Effector memory CD4-positive, alpha-beta T cell (primary cell): ENCODE measurements around the gene FSTL4.

Source experiments
- DNase-seq, 3 donors: peaks; one replicate each; pipeline ENCODE4 v3.0.0-alpha.2; 2020
- H3K27ac ChIP-seq: 2 replicates; pipeline ENCODE4 v1.7.0; 2013; ENCODE audit warnings: mild to moderate bottlenecking, low read length, moderate library complexity; ENCODE audit not compliant: insufficient read depth, poor library complexity, severe bottlenecking
- H3K27me3 ChIP-seq: replicated peaks from 2 replicates; pipeline ENCODE4 v1.7.0; 2013; ENCODE audit warnings: mild to moderate bottlenecking, low read length; ENCODE audit not compliant: insufficient read depth, control insufficient read depth, poor library complexity, severe bottlenecking
- H3K36me3 ChIP-seq: 2 replicates; pipeline ENCODE4 v1.7.0; 2013; ENCODE audit warnings: mild to moderate bottlenecking, low read length, moderate library complexity; ENCODE audit not compliant: control insufficient read depth, insufficient read depth
- H3K4me1 ChIP-seq: 2 replicates; pipeline ENCODE4 v1.7.0; 2013; ENCODE audit warnings: low read length, mild to moderate bottlenecking; ENCODE audit not compliant: control insufficient read depth, insufficient read depth, poor library complexity, severe bottlenecking
- H3K4me3 ChIP-seq: 2 replicates; pipeline ENCODE4 v1.7.0; 2013; ENCODE audit warnings: low read length, low read depth, mild to moderate bottlenecking; ENCODE audit not compliant: insufficient read depth, poor library complexity, severe bottlenecking
- H3K9me3 ChIP-seq: 2 replicates; pipeline ENCODE4 v1.7.0; 2013; ENCODE audit warnings: mild to moderate bottlenecking, low read length, moderate library complexity; ENCODE audit not compliant: control insufficient read depth

Gene FSTL4

DNA sequence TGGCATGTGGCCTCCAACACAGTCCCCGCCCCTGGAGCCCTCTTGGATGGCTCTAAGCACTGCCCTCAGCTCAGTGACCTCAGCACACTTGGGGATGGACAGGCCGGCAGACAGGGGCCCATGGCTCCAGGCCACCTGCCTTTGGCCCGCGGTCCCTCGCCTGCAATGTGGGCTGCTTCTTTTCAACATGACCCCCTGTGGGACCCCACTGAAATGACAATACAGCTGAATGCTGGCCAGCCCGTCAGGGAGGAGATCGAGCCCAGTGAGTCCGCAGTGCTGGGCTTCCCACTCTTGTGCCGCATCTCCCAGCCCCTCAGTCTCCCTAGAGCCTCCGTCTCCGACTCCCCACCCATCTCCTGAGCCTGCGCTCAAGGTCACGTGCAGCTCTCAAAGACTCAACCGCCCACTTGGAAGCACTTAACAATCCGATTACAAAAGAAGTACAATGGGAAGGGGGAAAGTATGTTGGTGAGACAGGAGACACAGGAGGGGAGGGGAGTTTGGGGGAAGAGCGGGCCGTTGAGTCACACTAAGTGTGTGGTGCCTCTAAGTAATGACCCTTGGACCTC lies 321.6 kb downstream of the FSTL4 start:
- H3K27ac ChIP-seq, result no peak overlapping the region
- no peaks in the 10 kb centered on the region for H3K27me3 ChIP-seq
- no peaks in the 10 kb centered on the region for H3K9me3 ChIP-seq
- H3K36me3 ChIP-seq, result no peaks in the 10 kb centered on the region
- no peak overlapping the region for H3K4me3 ChIP-seq
- no peak for DNase-seq
- H3K4me1 ChIP-seq, result no peaks in the 10 kb centered on the region

DNA sequence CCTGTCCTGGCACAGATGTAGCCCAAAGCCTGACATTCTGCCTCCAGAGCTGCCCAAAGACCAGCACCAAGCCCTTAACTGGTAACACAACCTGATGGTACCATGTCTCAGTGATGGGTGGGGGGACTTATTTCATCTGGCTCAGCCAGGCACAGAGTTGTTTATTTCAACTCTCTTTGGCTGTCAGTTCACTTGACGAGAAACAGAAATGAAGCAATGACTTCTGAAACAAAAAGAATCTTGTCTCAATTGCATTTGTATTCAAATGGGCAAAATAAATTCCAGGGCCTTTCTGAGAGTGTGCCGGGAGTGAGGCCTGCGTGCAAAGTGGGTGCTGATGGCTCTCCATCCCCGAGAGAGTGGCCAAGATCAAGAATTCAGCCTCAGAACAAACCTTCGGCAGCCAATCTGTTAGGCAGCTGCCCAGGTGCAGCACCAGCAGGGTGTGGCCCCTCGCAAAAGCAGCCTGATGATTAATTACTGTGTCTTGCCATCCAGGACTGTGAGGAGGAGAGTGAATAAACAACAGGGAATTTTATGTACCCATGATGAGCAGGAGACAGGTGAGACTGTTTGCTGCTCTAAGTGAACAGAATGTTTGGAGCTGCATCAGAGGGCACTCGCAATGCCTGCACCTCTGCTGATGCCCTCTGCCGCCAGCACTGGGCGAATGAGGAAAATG lies 322.5 kb downstream of the FSTL4 start:
- Histone ChIP-seq H3K27ac (no peak overlapping the region), H3K4me1 (no peaks in the 10 kb centered on the region), H3K4me3 (no peak overlapping the region), H3K36me3 (no peaks in the 10 kb centered on the region), H3K9me3 (no peaks in the 10 kb centered on the region), H3K27me3 (no peaks in the 10 kb centered on the region)
- DNase-seq, result no peak

DNA sequence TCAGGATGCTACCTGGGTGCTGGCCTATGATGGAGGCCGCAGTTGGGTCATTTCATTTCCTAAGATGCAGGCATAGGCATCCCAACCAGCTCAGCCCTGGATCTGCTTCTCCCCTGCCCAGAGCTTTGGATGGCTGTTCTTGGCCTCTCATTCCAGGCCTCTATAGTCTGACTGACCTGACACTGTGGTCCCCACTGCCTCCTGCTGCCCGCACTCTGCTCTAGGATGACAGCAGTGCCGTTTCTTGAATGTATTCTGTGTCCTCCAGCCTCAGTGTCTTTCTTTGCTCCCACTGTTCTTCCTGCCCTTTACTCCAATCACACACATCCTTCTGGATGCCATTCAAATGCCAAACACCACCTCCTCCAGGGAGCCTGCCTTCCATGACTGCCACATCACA lies 324.8 kb downstream of the FSTL4 start:
- Histone ChIP-seq H3K4me1 (no peaks in the 10 kb centered on the region), H3K27me3 (no peaks in the 10 kb centered on the region)
- DNase-seq, result peak in 1 of 3 donors; percentile 2

DNA sequence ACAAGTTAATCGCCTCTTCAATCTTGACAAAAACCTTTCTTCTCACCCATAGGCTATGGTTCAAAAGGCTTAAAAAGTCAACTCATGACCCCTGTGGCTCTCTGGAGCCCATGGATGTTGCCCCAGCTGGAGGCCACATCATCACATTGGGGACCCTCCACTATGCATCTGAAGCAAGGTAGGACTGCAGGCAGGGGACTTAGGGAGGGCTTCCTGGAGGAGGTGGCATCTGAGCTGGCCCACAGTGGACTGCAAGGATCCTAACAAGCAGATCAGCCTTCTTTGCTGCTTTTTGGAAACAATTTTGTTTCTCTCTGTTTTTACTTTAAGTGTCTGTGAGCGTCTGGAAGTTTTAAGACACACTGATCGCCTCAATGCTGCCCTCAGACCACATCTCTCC lies 325.9 kb downstream of the FSTL4 start:
- no peak overlapping the region for H3K27ac ChIP-seq
- no peak for DNase-seq
- no peaks in the 10 kb centered on the region for H3K27me3 ChIP-seq

More for the DNA sequence above, 324.8 kb downstream of the FSTL4 start:
- H3K4me3 ChIP-seq, result no peak overlapping the region
- H3K36me3 ChIP-seq, result no peaks in the 10 kb centered on the region
- no peak overlapping the region for H3K27ac ChIP-seq
- H3K9me3 ChIP-seq, result no peaks in the 10 kb centered on the region

DNA sequence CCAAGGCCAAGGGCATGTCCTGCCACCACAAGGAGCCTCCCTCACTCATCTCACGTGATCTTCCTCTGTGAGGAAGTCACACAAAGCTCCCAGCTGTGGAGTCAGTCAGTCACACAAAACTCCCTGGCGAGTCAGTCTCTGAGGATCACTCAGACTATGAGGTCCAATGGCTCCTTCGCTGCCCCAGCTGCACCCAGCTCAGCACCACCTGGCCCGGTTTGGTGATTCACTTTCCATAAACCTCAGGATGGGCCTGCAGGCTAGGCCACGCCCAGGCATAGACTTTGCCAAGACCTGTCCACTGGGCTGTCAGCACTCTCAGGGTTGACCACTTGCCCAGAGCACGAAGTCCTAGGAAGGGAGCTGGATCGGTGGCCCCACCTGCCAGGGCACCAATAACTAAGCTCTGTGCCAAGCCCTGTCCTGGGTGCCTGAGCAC lies 326.7 kb downstream of the FSTL4 start:
- H3K36me3 ChIP-seq, result no peaks in the 10 kb centered on the region
- H3K4me1 ChIP-seq, result no peaks in the 10 kb centered on the region
- no peaks in the 10 kb centered on the region for H3K27me3 ChIP-seq
- no peaks in the 10 kb centered on the region for H3K9me3 ChIP-seq
- H3K27ac ChIP-seq, result no peak overlapping the region
- no peak overlapping the region for H3K4me3 ChIP-seq
- no peak for DNase-seq

More for the DNA sequence above, 325.9 kb downstream of the FSTL4 start:
- H3K36me3 ChIP-seq, result no peaks in the 10 kb centered on the region
- H3K4me1 ChIP-seq, result no peaks in the 10 kb centered on the region
- H3K4me3 ChIP-seq, result no peak overlapping the region
- H3K9me3 ChIP-seq, result no peaks in the 10 kb centered on the region

DNA sequence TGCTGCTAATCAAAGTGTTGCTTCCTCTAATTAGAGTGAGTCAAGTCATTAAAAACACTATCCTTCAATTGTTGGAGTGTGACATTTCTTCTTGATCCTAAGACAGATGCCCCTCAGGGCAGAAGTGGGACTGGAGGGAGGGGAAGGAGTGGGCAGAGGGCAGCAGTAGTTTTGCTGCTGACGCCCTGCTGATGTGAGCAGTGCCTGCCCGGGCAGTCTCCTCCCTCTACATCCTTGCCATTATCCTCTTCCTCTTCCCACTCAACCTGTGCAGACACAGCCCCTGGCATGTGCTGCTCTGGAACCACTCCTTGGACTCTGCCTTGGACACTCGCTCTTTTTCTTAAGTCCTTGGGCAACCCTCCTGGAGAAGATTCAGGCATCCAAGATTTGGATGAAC lies 328.0 kb downstream of the FSTL4 start:
- Histone ChIP-seq H3K4me3 (no peak overlapping the region), H3K9me3 (no peaks in the 10 kb centered on the region), H3K36me3 (no peaks in the 10 kb centered on the region), H3K27me3 (no peaks in the 10 kb centered on the region), H3K27ac (no peak overlapping the region), H3K4me1 (no peaks in the 10 kb centered on the region)
- DNase-seq, result no peak

DNA sequence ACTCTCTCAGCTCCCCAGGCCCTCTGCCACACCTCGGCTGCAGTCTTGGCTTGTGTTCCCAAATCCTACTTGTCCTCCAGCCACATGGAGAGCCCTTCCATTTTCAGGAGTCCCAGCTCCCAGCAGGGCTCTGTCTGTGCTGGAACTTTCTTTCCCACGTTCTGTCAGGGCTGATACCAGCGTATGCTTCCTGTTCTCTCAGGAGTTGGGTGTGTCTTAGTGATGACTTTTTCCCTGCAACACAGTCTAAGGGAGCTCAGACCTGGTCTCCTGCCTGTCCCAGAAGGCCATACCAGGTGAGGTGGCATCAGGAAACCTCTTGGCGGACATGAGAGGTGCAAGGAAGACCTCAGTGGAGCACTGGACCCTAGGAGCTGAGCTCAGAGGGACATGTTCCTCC lies 334.0 kb downstream of the FSTL4 start:
- Histone ChIP-seq H3K4me1 (no peaks in the 10 kb centered on the region), H3K27me3 (no peaks in the 10 kb centered on the region), H3K9me3 (no peaks in the 10 kb centered on the region), H3K27ac (no peak overlapping the region), H3K36me3 (no peaks in the 10 kb centered on the region), H3K4me3 (no peak overlapping the region)
- DNase-seq, result no peak

DNA sequence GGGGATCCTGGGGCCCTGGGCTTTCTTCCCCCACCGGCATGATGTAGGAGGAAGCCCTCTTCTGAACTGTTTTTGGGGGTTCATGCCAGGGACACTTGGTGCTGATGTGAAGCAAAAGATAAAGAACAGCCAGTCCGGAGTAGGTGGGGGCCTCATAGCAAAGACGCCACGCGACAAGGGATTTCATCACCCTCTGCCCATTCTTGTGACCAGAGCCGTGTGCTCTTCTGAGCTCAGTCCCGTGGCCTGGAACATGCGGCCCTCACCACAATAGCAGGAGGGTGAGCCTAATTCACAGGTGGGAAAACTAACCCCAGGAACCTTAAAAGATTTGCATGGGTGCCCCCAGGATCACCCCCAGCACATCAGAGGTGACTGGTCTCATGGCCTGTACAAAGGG lies 334.6 kb downstream of the FSTL4 start:
- H3K27me3 ChIP-seq, result no peaks in the 10 kb centered on the region
- no peaks in the 10 kb centered on the region for H3K4me1 ChIP-seq
- H3K4me3 ChIP-seq, result no peak overlapping the region
- no peaks in the 10 kb centered on the region for H3K9me3 ChIP-seq
- no peak for DNase-seq
- H3K36me3 ChIP-seq, result no peaks in the 10 kb centered on the region
- H3K27ac ChIP-seq, result no peak overlapping the region

DNA sequence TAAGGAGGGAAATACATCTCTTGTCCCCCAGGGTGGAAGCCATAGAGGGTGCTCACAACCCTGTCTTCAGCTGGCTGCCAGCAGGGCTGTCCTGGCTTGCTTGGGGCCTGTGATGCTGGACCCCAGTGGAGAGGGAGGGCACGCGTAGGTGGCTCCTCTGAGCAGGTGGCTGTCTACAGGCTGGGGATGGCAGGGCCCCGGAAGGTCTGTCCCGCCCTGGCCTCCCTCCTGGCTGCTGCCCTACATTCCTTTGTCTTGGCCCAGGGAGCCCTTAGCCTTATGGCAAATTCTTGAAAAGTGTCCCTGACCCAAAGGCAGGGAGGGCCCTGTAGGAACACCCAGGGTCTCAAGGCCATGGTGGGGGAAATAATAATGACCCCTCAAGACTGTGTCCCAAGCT lies 336.2 kb downstream of the FSTL4 start:
- Histone ChIP-seq H3K36me3 (no peaks in the 10 kb centered on the region), H3K27me3 (no peaks in the 10 kb centered on the region), H3K4me3 (no peak overlapping the region), H3K27ac (no peak overlapping the region), H3K9me3 (no peaks in the 10 kb centered on the region), H3K4me1 (no peaks in the 10 kb centered on the region)
- DNase-seq, result no peak

DNA sequence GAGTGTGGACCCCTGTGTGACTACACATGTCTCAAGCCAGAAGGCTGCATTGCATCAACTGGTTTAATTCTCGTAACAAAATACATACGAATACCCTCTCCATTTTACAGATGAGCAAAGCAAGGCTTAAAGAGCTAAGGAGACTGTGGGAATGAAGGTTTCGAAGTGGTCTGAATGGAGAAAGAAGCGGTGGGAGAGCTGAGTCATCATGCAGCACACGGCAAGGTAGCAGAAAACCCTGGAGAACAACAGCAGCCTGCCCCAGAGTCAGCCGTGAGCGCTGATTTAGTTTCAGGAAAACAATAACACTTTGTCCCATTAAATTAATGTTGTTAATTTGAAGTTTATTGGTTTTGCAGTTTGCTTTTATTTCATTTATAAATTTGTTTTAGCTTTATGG lies 336.7 kb downstream of the FSTL4 start:
- Histone ChIP-seq H3K4me3 (no peak overlapping the region), H3K9me3 (no peaks in the 10 kb centered on the region), H3K27ac (no peak overlapping the region), H3K4me1 (no peaks in the 10 kb centered on the region), H3K36me3 (no peaks in the 10 kb centered on the region), H3K27me3 (no peaks in the 10 kb centered on the region)
- no peak for DNase-seq
